NCI-H1417 treated with DMSO at 0.1 percent for 48 hours (cell line): ENCODE data around the gene AUTS2.

Experiments
- DNase-seq: peaks from one replicate; lab custom pipeline; 2025; lab: John Stamatoyannopoulos, UW

The AUTS2 gene

GRCh38 chr7:69599955-69600709, 1.9 kb downstream of the AUTS2 start:
- DNase-seq, result no peak

- DNase-seq, result no peak
Measured at GRCh38 chr7:69600710-69601519, 2.6 kb downstream of the AUTS2 start.

- DNase-seq, result no peak
Measured at GRCh38 chr7:69602522-69602921, 4.2 kb downstream of the AUTS2 start.

DNA sequence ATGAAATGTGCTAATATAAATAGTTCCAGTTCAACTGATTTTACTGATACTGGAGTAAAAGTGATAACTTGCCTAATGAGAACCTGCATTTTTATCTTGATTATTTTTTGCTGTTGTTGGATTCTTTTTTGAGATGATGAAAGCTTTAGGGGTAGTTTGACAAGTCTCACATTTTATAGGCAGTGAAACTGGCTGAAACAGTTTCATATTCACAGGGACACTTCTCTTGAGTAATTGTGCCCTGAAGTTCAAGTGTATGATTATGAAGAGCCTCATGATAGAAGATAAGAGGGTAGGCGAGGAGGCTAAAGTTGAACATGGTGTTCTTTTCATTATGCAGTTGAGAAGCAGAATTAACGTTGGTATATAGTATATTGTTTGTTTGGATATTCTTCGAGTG, 5.1 kb downstream of the AUTS2 start:
- DNase-seq, result no peak

DNA sequence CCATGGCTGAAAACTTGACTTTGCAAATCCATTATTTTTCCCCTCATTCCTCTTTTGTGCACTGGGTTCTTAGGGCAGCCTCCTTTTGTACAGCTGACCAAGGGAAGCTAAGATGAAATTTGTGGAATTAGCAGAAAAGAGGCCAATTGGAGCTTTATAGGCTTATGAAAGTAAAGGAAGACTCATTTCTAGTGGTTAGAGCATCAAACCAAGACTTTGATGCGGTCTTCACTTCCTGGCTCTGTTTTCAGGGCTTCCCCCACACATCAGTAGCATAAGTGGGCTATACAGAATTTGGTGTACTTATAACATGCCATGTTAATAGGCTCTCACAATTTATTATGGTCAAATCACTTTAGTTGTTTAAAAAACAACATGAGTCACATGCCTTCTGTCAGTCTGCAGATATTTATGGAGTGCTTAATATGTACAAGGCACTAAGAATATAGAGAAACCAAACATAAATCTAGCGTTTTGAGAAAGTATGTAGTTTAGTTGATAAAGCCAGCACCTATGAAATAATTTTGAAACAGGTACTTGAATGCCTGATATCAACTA, 5.7 kb downstream of the AUTS2 start:
- no peak for DNase-seq

- DNase-seq, result no peak
Measured at GRCh38 chr7:69605070-69605469, 6.8 kb downstream of the AUTS2 start.

DNA sequence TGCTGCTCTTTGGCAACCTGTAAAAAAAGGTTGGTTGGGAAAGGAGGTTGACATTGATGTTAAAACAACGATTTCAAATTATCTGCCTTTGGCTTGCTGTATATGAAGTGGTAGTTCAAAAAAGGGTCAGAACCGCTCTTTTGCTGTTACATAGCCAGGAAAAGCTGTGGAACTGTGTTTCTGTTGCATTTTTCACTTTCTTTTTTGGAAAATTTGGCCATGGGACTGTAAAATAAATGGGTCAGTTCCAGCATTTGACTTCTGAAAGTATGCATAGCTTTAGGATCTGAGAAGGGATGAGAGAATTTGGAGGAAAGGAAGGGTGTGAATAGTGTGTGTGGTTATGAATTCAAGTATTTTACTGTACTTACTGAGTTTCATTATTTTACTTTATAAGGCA, 7.3 kb downstream of the AUTS2 start:
- no peak for DNase-seq

DNA sequence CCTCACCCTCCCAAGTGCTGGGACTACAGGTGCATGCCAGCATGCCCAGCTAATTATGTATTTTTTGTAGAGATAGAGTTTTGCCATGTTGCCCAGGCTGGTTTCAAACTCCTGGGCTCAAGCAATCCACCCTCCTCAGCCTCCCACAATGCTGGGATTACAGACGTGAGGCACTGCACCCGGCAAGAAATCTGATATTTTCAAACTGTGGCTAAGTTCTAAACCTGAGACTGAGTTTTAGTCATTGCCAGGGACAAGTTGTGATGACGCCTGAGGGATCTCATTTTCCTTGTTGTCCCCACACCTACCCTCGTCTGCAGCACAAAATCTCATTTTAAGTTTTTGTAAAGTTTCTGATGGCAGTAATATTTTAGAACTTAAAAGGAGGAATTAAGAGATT, 9.8 kb downstream of the AUTS2 start:
- DNase-seq, result no peak

DNA sequence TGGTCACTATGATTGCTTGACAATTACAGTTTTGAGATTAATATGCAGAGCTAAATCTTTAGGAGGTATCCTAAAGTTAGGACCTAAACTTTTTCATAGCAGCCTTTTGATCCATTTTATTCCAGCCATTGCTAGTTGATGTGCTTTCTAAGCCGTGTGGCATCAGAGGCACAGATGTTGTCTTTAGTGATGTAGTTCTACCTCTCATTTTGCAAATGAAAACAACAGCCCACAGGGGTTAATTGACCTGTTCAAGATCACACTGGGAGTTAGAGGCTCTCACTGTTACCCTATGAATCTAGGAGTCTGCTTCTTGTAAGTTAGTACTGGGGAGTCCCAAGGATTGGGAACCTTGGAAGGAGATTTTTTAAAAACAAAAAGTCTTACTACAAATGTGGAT, 10.6 kb downstream of the AUTS2 start:
- DNase-seq, result no peak

GRCh38 chr7:69609541-69610373, 11.5 kb downstream of the AUTS2 start:
- no peak for DNase-seq

- no peak for DNase-seq
Measured at GRCh38 chr7:69610374-69611084, 12.3 kb downstream of the AUTS2 start.

- DNase-seq, result no peak
Measured at GRCh38 chr7:69612981-69613380, 14.7 kb downstream of the AUTS2 start.

- DNase-seq, result no peak
Measured at GRCh38 chr7:69613846-69614245, 15.6 kb downstream of the AUTS2 start.

GRCh38 chr7:69615685-69616084, 17.4 kb downstream of the AUTS2 start:
- no peak for DNase-seq

- no peak for DNase-seq
Measured at GRCh38 chr7:69617364-69617763, 19.1 kb downstream of the AUTS2 start.

- DNase-seq, result no peak
Measured at GRCh38 chr7:69619054-69619453, 20.8 kb downstream of the AUTS2 start.

- DNase-seq, result no peak
Measured at GRCh38 chr7:69619635-69620034, 21.4 kb downstream of the AUTS2 start.

DNA sequence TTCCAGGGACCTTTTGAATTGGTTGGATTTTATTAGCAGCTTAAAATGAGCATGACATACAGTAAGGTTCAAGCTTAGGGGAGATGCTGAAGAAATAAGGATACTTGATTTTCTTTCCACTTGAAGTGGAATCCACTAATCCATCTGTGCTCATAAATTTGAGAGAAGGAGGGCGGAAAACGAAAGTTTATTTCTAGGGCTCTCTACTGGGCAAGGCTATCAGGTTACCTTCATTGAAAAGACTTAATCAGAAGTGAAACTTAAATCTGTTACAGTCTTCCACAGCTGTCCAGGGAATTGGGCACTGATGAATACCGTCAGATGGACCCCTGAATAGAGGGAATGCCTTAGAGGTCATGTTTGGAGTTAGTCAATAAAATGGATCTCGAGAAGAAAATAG, 21.8 kb downstream of the AUTS2 start:
- DNase-seq, result no peak

- DNase-seq, result no peak
Measured at GRCh38 chr7:69620650-69621049, 22.4 kb downstream of the AUTS2 start.

- no peak for DNase-seq
Measured at GRCh38 chr7:69622014-69622835, 23.9 kb downstream of the AUTS2 start.

- no peak for DNase-seq
Measured at GRCh38 chr7:69622960-69623359, 24.7 kb downstream of the AUTS2 start.
